PFSK-1 (cell line): ENCODE measurements around the gene NUDT21.

Experiments used
- FOXP2 ChIP-seq: optimal IDR thresholded peaks from 2 replicates; pipeline ENCODE3; 2011; ENCODE audit warnings: borderline replicate concordance, control low read depth, inconsistent platforms; ENCODE audit not compliant: insufficient read depth; ENCODE audit errors: extremely low read length, extremely low read depth
- POLR2AphosphoS5 ChIP-seq: IDR thresholded peaks from 2 replicates; pipeline ENCODE4 v1.6.1; 2012; ENCODE audit warnings: low read depth, mild to moderate bottlenecking, control low read depth, low read length, moderate library complexity
- SIN3A ChIP-seq: IDR thresholded peaks from 2 replicates; pipeline ENCODE4 v1.6.1; 2012; ENCODE audit warnings: mild to moderate bottlenecking, low read length, moderate library complexity, borderline replicate concordance; ENCODE audit not compliant: insufficient read depth
- TAF1 ChIP-seq: IDR thresholded peaks from 2 replicates; pipeline ENCODE4 v1.6.1; 2012; ENCODE audit warnings: low read length, control low read depth, borderline replicate concordance; ENCODE audit not compliant: insufficient read depth
- TF ChIP-seq, protein P1 (sequence below), 2 experiments: IDR thresholded peaks; 2 replicates each; pipeline versions ENCODE4 v1.6.1 to v1.8.0; 2011 to 2012; ENCODE audit warnings: low read depth in 2 of 2, low read length in 2 of 2, control low read depth in 1 of 2, inconsistent platforms in 1 of 2, mild to moderate bottlenecking in 1 of 2, moderate library complexity in 1 of 2; ENCODE audit not compliant: insufficient read depth in 1 of 2

NUDT21 gene

DNA sequence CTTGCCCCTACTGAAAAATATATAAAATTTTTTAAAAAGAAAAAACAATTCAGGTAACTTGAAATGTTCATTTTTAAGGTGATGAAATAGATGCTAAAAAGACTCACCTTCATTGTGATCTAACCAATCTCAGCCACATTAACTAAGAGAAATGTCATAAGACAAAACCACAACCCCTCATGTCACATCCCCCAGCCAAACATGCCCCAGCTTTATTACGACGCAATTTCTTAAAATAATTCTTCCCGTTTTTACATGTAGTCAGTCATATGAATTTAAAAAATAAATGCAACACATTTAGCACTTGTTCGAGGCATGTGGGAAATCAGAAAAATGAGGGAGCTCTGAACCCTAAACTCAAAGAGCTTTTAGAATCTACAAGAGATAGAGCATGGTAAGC is 35.3 kb downstream of the NUDT21 start:
- TF ChIP-seq FOXP2: no peak
- no peak for TF ChIP-seq POLR2AphosphoS5
- no peak for TF ChIP-seq TAF1
- TF ChIP-seq, protein P1, sequence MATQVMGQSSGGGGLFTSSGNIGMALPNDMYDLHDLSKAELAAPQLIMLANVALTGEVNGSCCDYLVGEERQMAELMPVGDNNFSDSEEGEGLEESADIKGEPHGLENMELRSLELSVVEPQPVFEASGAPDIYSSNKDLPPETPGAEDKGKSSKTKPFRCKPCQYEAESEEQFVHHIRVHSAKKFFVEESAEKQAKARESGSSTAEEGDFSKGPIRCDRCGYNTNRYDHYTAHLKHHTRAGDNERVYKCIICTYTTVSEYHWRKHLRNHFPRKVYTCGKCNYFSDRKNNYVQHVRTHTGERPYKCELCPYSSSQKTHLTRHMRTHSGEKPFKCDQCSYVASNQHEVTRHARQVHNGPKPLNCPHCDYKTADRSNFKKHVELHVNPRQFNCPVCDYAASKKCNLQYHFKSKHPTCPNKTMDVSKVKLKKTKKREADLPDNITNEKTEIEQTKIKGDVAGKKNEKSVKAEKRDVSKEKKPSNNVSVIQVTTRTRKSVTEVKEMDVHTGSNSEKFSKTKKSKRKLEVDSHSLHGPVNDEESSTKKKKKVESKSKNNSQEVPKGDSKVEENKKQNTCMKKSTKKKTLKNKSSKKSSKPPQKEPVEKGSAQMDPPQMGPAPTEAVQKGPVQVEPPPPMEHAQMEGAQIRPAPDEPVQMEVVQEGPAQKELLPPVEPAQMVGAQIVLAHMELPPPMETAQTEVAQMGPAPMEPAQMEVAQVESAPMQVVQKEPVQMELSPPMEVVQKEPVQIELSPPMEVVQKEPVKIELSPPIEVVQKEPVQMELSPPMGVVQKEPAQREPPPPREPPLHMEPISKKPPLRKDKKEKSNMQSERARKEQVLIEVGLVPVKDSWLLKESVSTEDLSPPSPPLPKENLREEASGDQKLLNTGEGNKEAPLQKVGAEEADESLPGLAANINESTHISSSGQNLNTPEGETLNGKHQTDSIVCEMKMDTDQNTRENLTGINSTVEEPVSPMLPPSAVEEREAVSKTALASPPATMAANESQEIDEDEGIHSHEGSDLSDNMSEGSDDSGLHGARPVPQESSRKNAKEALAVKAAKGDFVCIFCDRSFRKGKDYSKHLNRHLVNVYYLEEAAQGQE (IDR thresholded peaks at IDR 0.05; ENCODE audit: insufficient read depth in 1 of 2, low read depth in 2 of 2, low read length in 2 of 2): no peak
- TF ChIP-seq SIN3A: no peak

DNA sequence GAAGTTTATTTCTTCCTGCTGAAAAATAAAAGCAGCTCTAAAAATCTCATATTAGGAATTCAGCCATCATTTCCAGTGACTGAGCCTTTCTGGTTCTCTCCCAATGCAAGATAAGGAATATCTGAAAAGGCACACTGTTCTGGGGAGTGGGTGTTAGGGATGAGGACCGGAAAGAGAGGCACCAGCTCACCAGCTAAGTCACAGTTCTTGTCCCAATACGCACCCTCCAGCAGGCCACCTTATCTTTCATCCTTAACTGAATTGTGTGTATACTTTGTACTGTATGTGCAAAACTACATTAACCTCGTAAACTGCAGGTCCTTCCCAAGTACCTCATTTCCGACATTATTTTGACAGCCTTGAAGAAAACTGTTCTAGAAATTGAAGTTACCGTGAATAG is 36.8 kb downstream of the NUDT21 start:
- no peak for TF ChIP-seq FOXP2
- no peak for TF ChIP-seq SIN3A
- TF ChIP-seq, protein P1 (IDR thresholded peaks at IDR 0.05; ENCODE audit: insufficient read depth in 1 of 2, low read depth in 2 of 2, low read length in 2 of 2): no peak
- no peak for TF ChIP-seq POLR2AphosphoS5
- TF ChIP-seq TAF1: no peak

DNA sequence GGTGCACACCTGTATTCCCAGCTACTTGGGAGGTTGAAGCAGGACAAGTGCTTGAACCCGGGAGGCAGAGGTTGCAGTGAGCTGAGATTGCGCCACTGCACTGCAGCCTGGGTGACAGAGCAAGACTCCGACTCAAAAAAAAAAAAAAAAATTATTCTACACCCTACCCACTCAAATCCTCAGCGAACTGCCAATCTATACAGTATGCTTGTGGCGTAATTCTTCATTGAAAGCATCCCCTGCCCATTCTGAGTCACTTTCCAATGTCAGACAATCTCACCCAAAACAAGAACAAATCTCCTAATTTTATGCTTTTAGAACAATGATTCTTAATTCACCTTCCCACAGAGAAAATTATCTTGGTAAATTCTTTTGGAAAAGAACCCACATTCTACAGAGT is 37.8 kb downstream of the NUDT21 start:
- no peak for TF ChIP-seq POLR2AphosphoS5
- TF ChIP-seq SIN3A: no peak
- TF ChIP-seq, protein P1 (IDR thresholded peaks at IDR 0.05; ENCODE audit: insufficient read depth in 1 of 2, low read depth in 2 of 2, low read length in 2 of 2): no peak

DNA sequence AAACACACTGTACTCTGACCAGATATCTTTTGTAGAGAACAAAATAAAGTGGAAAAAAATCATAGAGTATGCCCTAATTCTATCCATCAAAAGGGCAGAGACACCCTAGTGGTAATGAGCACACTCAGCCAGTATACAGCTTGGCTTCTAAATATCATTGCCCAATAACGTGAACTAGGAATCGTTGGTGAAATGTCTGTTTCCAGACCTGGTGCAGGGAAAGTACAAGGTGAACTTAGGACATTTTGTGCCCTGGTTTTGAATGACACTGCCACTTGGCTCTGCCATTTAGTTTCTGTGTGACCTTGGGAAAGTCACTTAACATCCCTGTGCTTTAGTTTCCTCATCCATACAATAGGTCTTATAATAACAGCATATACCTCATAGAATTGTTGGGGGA is 39.5 kb downstream of the NUDT21 start:
- TF ChIP-seq TAF1 (no peak), FOXP2 (no peak), POLR2AphosphoS5 (no peak), SIN3A (no peak)
- TF ChIP-seq, protein P1 (IDR thresholded peaks at IDR 0.05; ENCODE audit: insufficient read depth in 1 of 2, low read depth in 2 of 2, low read length in 2 of 2): no peak

DNA sequence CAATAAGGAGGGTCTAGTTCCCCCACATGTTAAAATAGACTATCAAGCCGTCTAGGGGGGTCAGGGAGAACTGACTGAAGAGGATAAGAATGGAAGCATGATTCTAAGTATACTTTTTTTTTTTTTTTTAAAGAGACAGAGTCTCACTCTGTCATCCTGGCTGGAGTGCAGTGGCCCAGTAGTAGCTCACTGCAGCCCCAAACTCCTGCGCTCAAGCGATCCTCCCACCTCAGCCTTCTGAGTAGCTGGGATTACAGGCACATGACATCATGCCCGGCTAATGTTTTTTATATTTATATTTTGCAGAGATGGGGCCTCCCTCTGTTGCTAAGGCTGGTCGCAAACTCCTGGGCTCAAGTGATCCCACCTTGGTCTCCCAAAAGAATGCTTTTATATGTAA is 40.0 kb downstream of the NUDT21 start:
- TF ChIP-seq SIN3A: no peak
- TF ChIP-seq, protein P1 (IDR thresholded peaks at IDR 0.05; ENCODE audit: insufficient read depth in 1 of 2, low read depth in 2 of 2, low read length in 2 of 2): no peak
